MM.1S (cell line): Measurements from ENCODE around the gene TNF.

Source experiments
- DNase-seq: peaks from one replicate; pipeline ENCODE4 v3.0.0-alpha.2; 2015
- H2AFZ ChIP-seq: fragments of 300-600 bp; sonication (generic); 2 replicates; pipeline ENCODE4 v1.6.0; 2016; ENCODE audit warnings: antibody characterized with exemption, low read length
- H3F3A ChIP-seq: fragments of 300-600 bp; sonication (generic); 2 replicates; pipeline ENCODE4 v1.6.1; 2016; ENCODE audit warnings: mild to moderate bottlenecking, antibody characterized with exemption, low read length, moderate library complexity, mixed read lengths; ENCODE audit not compliant: insufficient read depth
- H3K27ac ChIP-seq: fragments of 300-600 bp; sonication (generic); 2 replicates; pipeline ENCODE4 v1.5.1; 2016; ENCODE audit warnings: mild to moderate bottlenecking, low read length
- H3K27me3 ChIP-seq: fragments of 300-600 bp; sonication (generic); replicated peaks from 2 replicates; pipeline ENCODE4 v1.6.0; 2016; ENCODE audit warnings: low read length; ENCODE audit not compliant: insufficient read depth
- H3K36me3 ChIP-seq: fragments of 300-600 bp; sonication (generic); replicated peaks from 2 replicates; pipeline ENCODE4 v1.6.1; 2016; ENCODE audit warnings: mild to moderate bottlenecking, low read length, mixed read lengths; ENCODE audit not compliant: insufficient read depth
- H3K4me1 ChIP-seq: fragments of 300-600 bp; sonication (generic); 2 replicates; pipeline ENCODE4 v1.6.1; 2016; ENCODE audit warnings: low read length, mixed read lengths
- H3K4me2 ChIP-seq: fragments of 300-600 bp; sonication (generic); 2 replicates; pipeline ENCODE4 v1.6.0; 2016; ENCODE audit warnings: low read depth, low read length
- H3K4me3 ChIP-seq: fragments of 300-600 bp; sonication (generic); 2 replicates; pipeline ENCODE4 v1.5.1; 2016; ENCODE audit warnings: low read length, mixed read lengths
- H3K79me2 ChIP-seq: fragments of 300-600 bp; sonication (generic); 2 replicates; pipeline ENCODE4 v1.6.1; 2016; ENCODE audit warnings: mixed run types, low read length, mixed read lengths
- H3K9ac ChIP-seq: fragments of 300-600 bp; sonication (generic); 2 replicates; pipeline ENCODE4 v1.6.1; 2016; ENCODE audit warnings: low read length, mixed read lengths
- H3K9me2 ChIP-seq: fragments of 300-600 bp; sonication (generic); replicated peaks from 2 replicates; pipeline ENCODE4 v1.6.1; 2016; ENCODE audit warnings: mild to moderate bottlenecking, low read length, mixed read lengths; ENCODE audit not compliant: insufficient read depth
- H3K9me3 ChIP-seq: fragments of 300-600 bp; sonication (generic); replicated peaks from 2 replicates; pipeline ENCODE4 v1.6.1; 2016; ENCODE audit warnings: mild to moderate bottlenecking, low read length, mixed read lengths; ENCODE audit not compliant: insufficient read depth
- H4K20me1 ChIP-seq: fragments of 300-600 bp; sonication (generic); 2 replicates; pipeline ENCODE4 v1.6.1; 2016; ENCODE audit warnings: mild to moderate bottlenecking, low read length, moderate library complexity, mixed read lengths; ENCODE audit not compliant: insufficient read depth
- CTCF ChIP-seq: fragments of 300-600 bp; sonication (generic); IDR thresholded peaks from 2 replicates; pipeline ENCODE4 v1.5.1; 2016; ENCODE audit warnings: antibody characterized with exemption, low read length, mixed read lengths
- EZH2 ChIP-seq: fragments of 300-600 bp; sonication (generic); optimal IDR thresholded peaks from 2 replicates; pipeline ENCODE3; 2017; ENCODE audit warnings: low read depth, mild to moderate bottlenecking, antibody characterized with exemption, low read length, mixed read lengths
- EZH2phosphoT487 ChIP-seq: fragments of 300-600 bp; sonication (generic); IDR thresholded peaks from 2 replicates; pipeline ENCODE4 v1.6.1; 2018; ENCODE audit warnings: antibody characterized with exemption, low read length

TNF gene

GRCh38 chr6:31622684-31623091, 47.3 kb downstream of the TNF start:
- Histone ChIP-seq H4K20me1 (no peaks in the 10 kb centered on the region), H3K36me3 (peaks cover 14% of the 10 kb centered on the region; the same call in 1 of the 2 replicates), H3K27ac (no peak overlapping the region), H3K9ac (no peak overlapping the region), H2AFZ (no peak overlapping the region), H3K4me2 (peak overlapping the region; percentile 71; the same call in 1 of the 2 replicates), H3K9me2 (no peaks in the 10 kb centered on the region), H3K9me3 (no peaks in the 10 kb centered on the region), H3K79me2 (peaks cover 71% of the 10 kb centered on the region), H3K4me3 (no peak overlapping the region), H3K4me1 (peaks cover 8% of the 10 kb centered on the region; the same call in 1 of the 2 replicates), H3F3A (peaks cover 7% of the 10 kb centered on the region; the same call in 1 of the 2 replicates), H3K27me3 (no peaks in the 10 kb centered on the region)
- no peak for DNase-seq
- TF ChIP-seq CTCF (no peak), EZH2phosphoT487 (no peak)

GRCh38 chr6:31624070-31624469, 48.7 kb downstream of the TNF start:
- Histone ChIP-seq H3K9ac (no peak overlapping the region), H4K20me1 (no peaks in the 10 kb centered on the region; the same call in 1 of the 2 replicates), H3F3A (peaks cover 7% of the 10 kb centered on the region; the same call in 1 of the 2 replicates)

DNA sequence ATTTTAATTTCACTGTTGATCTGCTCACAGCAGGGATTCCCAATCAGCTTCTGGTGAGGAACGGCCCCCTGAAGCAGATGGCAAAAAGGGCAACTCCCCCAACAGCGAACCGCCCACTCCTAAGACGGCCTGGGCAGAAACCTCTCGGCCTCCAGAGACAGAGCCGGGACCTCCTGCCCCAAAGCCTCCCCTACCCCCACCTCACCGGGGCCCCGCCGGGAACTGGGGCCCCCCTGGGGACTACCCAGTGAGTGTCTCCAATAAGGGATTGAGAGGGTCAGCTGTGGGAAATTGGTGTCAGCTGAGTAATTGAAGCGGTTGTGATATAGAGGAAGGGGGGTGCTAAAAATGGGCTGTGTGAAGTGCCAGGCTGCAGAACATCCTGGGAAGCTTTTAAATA, 51.6 kb downstream of the TNF start:
- no peak overlapping the region for H3K4me3 ChIP-seq
- TF ChIP-seq EZH2phosphoT487 = no peak
- TF ChIP-seq CTCF = no peak
- TF ChIP-seq EZH2 = no peak
- peaks cover 89% of the 10 kb centered on the region for H3K79me2 ChIP-seq
- H3K9ac ChIP-seq = no peak overlapping the region
- no peaks in the 10 kb centered on the region for H3K9me3 ChIP-seq
- no peak overlapping the region for H2AFZ ChIP-seq
- peaks cover 20% of the 10 kb centered on the region for H3K36me3 ChIP-seq
- no peak overlapping the region for H3K4me2 ChIP-seq
- no peaks in the 10 kb centered on the region; the same call in 1 of the 2 replicates for H4K20me1 ChIP-seq
- no peak overlapping the region for H3K27ac ChIP-seq
- H3K9me2 ChIP-seq = no peaks in the 10 kb centered on the region
- no peaks in the 10 kb centered on the region for H3K27me3 ChIP-seq
- peaks cover 8% of the 10 kb centered on the region; the same call in 1 of the 2 replicates for H3K4me1 ChIP-seq
- no peak for DNase-seq
- H3F3A ChIP-seq = no peaks in the 10 kb centered on the region; the same call in 1 of the 2 replicates

More at GRCh38 chr6:31624070-31624469, 48.7 kb downstream of the TNF start:
- no peak for DNase-seq
- H2AFZ ChIP-seq = no peak overlapping the region
- H3K4me2 ChIP-seq = no peak overlapping the region
- H3K4me3 ChIP-seq = no peak overlapping the region
- no peaks in the 10 kb centered on the region for H3K9me2 ChIP-seq
- H3K27me3 ChIP-seq = no peaks in the 10 kb centered on the region
- TF ChIP-seq EZH2 = no peak
- no peak for TF ChIP-seq EZH2phosphoT487
- TF ChIP-seq CTCF = no peak
- peaks cover 82% of the 10 kb centered on the region for H3K79me2 ChIP-seq
- no peak overlapping the region for H3K27ac ChIP-seq
- H3K4me1 ChIP-seq = peaks cover 8% of the 10 kb centered on the region; the same call in 1 of the 2 replicates
- H3K36me3 ChIP-seq = peaks cover 14% of the 10 kb centered on the region
- H3K9me3 ChIP-seq = no peaks in the 10 kb centered on the region
